K562 (cell line): ENCODE results near the gene LMNA. TPM values are rescaled to one million over a fixed set of nuclear protein-coding genes. Genes with fewer than 3 reads are reported as not detected.

Source experiments
- ATAC-seq: fragments of 200-7000 bp; cut with Tn5 transposase; 3 replicates; pipeline ENCODE4 v1.9.1; 2020; ENCODE audit warnings: moderate library complexity
- BruUV-seq: library from RNA; stranded (reverse); fragments of 400-500 nt; replicated peaks from 2 replicates; lab custom pipeline; 2021; lab: Mats Ljungman, UMichigan
- CTCF ChIA-PET: fragments of 300-600 bp; formaldehyde crosslinking; extraction: SDS; loops from one replicate; lab custom pipeline; 2021; ENCODE audit warnings: low intra/inter-chr PET ratio; lab: Yijun Ruan, JAX
- POLR2A ChIA-PET: fragments of 300-600, 350-650 bp; sonication (Branson Sonifier 250); formaldehyde crosslinking; extraction: SDS; loops from one replicate; lab custom pipeline; 2021; ENCODE audit warnings: antibody characterized with exemption, inconsistent platforms; lab: Yijun Ruan, JAX
- DNase-seq, 4 experiments: peaks; one replicate each; pipeline versions ENCODE4 v3.0.0 to v3.0.0-alpha.2; 2011 to 2018; ENCODE audit warnings: low spot score in 3 of 4, mixed read lengths in 3 of 4; ENCODE audit errors: extremely low read depth in 1 of 4
- FAIRE-seq: peaks from 2 replicates; lab custom pipeline; 2011; peaks lifted over from hg19 to GRCh38; lab: Jason Lieb, UNC
- H2AFZ ChIP-seq: 2 replicates; pipeline ENCODE4 v1.6.0; 2011; ENCODE audit warnings: low read depth, low read length, control low read depth, inconsistent platforms
- H3K27ac ChIP-seq: fragments of 200-600 bp; 3 replicates; pipeline ENCODE4 v1.8.0; 2011; ENCODE audit warnings: low read depth, mild to moderate bottlenecking, control low read depth, inconsistent platforms, low read length, moderate library complexity, mixed read lengths; ENCODE audit errors: extremely low read depth
- H3K27me3 ChIP-seq, 2 experiments: fragments of 300-600 bp in 1 of 2; 2 replicates in 1 of 2; 3 replicates in 1 of 2; pipeline versions ENCODE4 v1.6.0 to v1.8.0; 2011; ENCODE audit warnings: inconsistent platforms in 2 of 2, low read length in 2 of 2, mild to moderate bottlenecking in 1 of 2, mixed read lengths in 1 of 2, moderate library complexity in 1 of 2; ENCODE audit not compliant: control insufficient read depth in 2 of 2, insufficient read depth in 2 of 2
- H3K36me3 ChIP-seq: fragments of 300-600 bp; 3 replicates; pipeline ENCODE4 v1.8.0; 2011; ENCODE audit warnings: mild to moderate bottlenecking, low read length, inconsistent platforms; ENCODE audit not compliant: control insufficient read depth, insufficient read depth
- H3K4me1 ChIP-seq, 2 experiments: fragments of 200-600 bp in 1 of 2; replicated peaks in 1 of 2; 2 replicates in 1 of 2; 3 replicates in 1 of 2; pipeline versions ENCODE4 v1.5.1 to v1.8.0; 2011; ENCODE audit warnings: inconsistent platforms in 2 of 2, low read length in 2 of 2, mild to moderate bottlenecking in 1 of 2, mixed read lengths in 1 of 2, moderate library complexity in 1 of 2; ENCODE audit not compliant: control insufficient read depth in 2 of 2, insufficient read depth in 2 of 2
- H3K4me2 ChIP-seq: 2 replicates; pipeline ENCODE4 v1.6.1; 2011; ENCODE audit warnings: low read length, control low read depth, inconsistent platforms, mixed read lengths; ENCODE audit not compliant: insufficient read depth
- H3K4me3 ChIP-seq: fragments of 200-600 bp; sonication (generic), shearing (Covaris generic); 2 replicates; pipeline ENCODE4 v1.5.1; 2016; ENCODE audit warnings: control low read depth, inconsistent platforms
- H3K79me2 ChIP-seq: fragments of 200-600 bp; 3 replicates; pipeline ENCODE4 v1.8.0; 2011; ENCODE audit warnings: low read length, inconsistent platforms; ENCODE audit not compliant: control insufficient read depth, insufficient read depth
- H3K9ac ChIP-seq, 2 experiments: 2 replicates each; pipeline versions ENCODE4 v1.6.0 to v1.6.1; 2011; ENCODE audit warnings: low read depth in 2 of 2, low read length in 2 of 2, control low read depth in 1 of 2, inconsistent platforms in 1 of 2, mild to moderate bottlenecking in 1 of 2, mixed read lengths in 1 of 2; ENCODE audit not compliant: insufficient read depth in 1 of 2
- H3K9me1 ChIP-seq: one replicate; pipeline ENCODE4 v1.6.0; 2011; ENCODE audit warnings: inconsistent platforms, mild to moderate bottlenecking, low read length, moderate library complexity; ENCODE audit not compliant: control insufficient read depth, insufficient read depth
- H3K9me3 ChIP-seq: replicated peaks from 2 replicates; pipeline ENCODE4 v1.5.1; 2011; ENCODE audit warnings: low read depth, low read length, inconsistent platforms; ENCODE audit not compliant: control insufficient read depth, insufficient read depth
- H4K20me1 ChIP-seq: replicated peaks from 2 replicates; pipeline ENCODE4 v1.6.1; 2011; ENCODE audit warnings: low read length, inconsistent platforms, mixed read lengths; ENCODE audit not compliant: control insufficient read depth, insufficient read depth
- BCL6 ChIP-seq: fragments of 250-450 bp; sonication (Bioruptor Pico); IDR thresholded peaks from 2 replicates; pipeline ENCODE4 v1.4.0; 2020
- CREM ChIP-seq: IDR thresholded peaks from 2 replicates; pipeline ENCODE4 v1.6.1; 2014; ENCODE audit warnings: antibody characterized with exemption, low read depth
- HBP1 ChIP-seq: fragments of 450-650 bp; formaldehyde crosslinking; IDR thresholded peaks from 2 replicates; pipeline ENCODE4 v1.4.0; 2022; ENCODE audit warnings: missing genetic modification characterization
- HDAC2 ChIP-seq: fragments of 450-650 bp; IDR thresholded peaks from 2 replicates; pipeline ENCODE4 v1.6.1; 2016; ENCODE audit warnings: mild to moderate bottlenecking
- PRMT5 ChIP-seq: sonication (generic); formaldehyde crosslinking; IDR thresholded peaks from 2 replicates; pipeline ENCODE4 v1.5.0; 2020; ENCODE audit warnings: missing genetic modification reagents
- PYGO2 ChIP-seq: fragments of 450-650 bp; IDR thresholded peaks from 2 replicates; pipeline ENCODE4 v1.6.1; 2016; ENCODE audit warnings: mild to moderate bottlenecking, missing genetic modification characterization, moderate library complexity, missing compliant biosample characterization
- RFX5 ChIP-seq: IDR thresholded peaks from 2 replicates; pipeline ENCODE4 v1.6.1; 2011; ENCODE audit warnings: low read depth, mild to moderate bottlenecking, improper control_type of control experiment, low read length
- ZBTB8A ChIP-seq: fragments of 450-650 bp; IDR thresholded peaks from 2 replicates; pipeline ENCODE4 v1.6.1; 2018; ENCODE audit warnings: mild to moderate bottlenecking, moderate library complexity; ENCODE audit not compliant: partially characterized antibody
- ZNF740 ChIP-seq, 3 experiments: fragments of 200-800 bp in 1 of 3; sonication (Bioruptor generic) in 1 of 3; sonication (generic) in 1 of 3; formaldehyde crosslinking in 1 of 3; IDR thresholded peaks; 2 replicates each; pipeline versions ENCODE4 v1.6.1 to v1.8.0; 2016 to 2022; ENCODE audit warnings: mild to moderate bottlenecking in 2 of 3, missing compliant biosample characterization in 2 of 3, missing genetic modification characterization in 2 of 3, missing genetic modification reagents in 1 of 3
- ZNF764 ChIP-seq: fragments of 250-450 bp; sonication (Bioruptor Pico); IDR thresholded peaks from 2 replicates; pipeline ENCODE4 v1.4.0; 2020; ENCODE audit warnings: low read depth, mild to moderate bottlenecking, moderate library complexity
- WGBS: fragments of 100-300 bp; shearing (Covaris generic); methylation state at CpG from one replicate; pipeline ENCODE4 v1.1.6; 2016; ENCODE audit warnings: low coverage, mixed read lengths; ENCODE audit not compliant: insufficient coverage; ENCODE audit errors: missing lambda C conversion rate; 5-methylcytosine and 5-hydroxymethylcytosine counted together
- in situ Hi-C: fragments of 300-500 bp; cut with MboI; formaldehyde crosslinking; loops from 4 replicates; pipeline ENCODE4 v1.15.0; 2018; ENCODE audit warnings: inconsistent platforms, mixed read lengths
- intact Hi-C: fragments of 100-400 bp; cut with micrococcal nuclease; formaldehyde crosslinking; loops from 2 replicates; pipeline ENCODE4 v1.14.2; 2022
- polyA plus RNA-seq, 8 experiments: library from polyadenylated mRNA; depleted of rRNA in 4 of 8; stranded (reverse) in 5 of 8; unstranded in 3 of 8; fragments of >200 nt; fragmentation: Nextera tagmentation in 2 of 8; fragmentation: Illumina TruSeq in 1 of 8; extraction: Ambion mirVana in 2 of 8; extraction: Trizol in 1 of 8; gene quantifications; 2 replicates each; pipeline versions ENCODE4 v1.2.1 to v1.2.3, GENCODE V29; 2011 to 2014; ENCODE audit warnings: inconsistent platforms in 1 of 8, missing spikeins in 1 of 8
- total RNA-seq, 7 experiments: library from RNA; depleted of rRNA in 6 of 7; stranded (reverse); fragments of >200 nt in 6 of 7; fragmentation: Illumina TruSeq in 2 of 7; extraction: Trizol in 2 of 7; gene quantifications; 2 replicates each; pipeline versions ENCODE4 v1.2.1 to v1.2.3, GENCODE V29; 2011 to 2021; ENCODE audit warnings: low replicate concordance in 1 of 7

LMNA gene
- total and polyA plus RNA-seq, 9 of the 15 experiments (the other 6 are each of a cell fraction or from before 2014, with no cell fraction given): 1.00 to 347 (median 88.2) TPM

- 0 out of 2 replicates have a peak, but pooled peaks have one; percentile 5 for TF ChIP-seq PYGO2 (tag)
Observed at GRCh38 chr1:156122519-156123355, 8.2 kb downstream of the LMNA start (continued).

GRCh38 chr1:156123356-156124196, 9.1 kb downstream of the LMNA start:
- DNase-seq (peak; percentile 64 to 98 (median 70)), ATAC-seq (peak; percentile 70), FAIRE-seq (peak; percentile 83)
- peaks cover 38% of the 10 kb centered on the region for H4K20me1 ChIP-seq
- peak overlapping the region; percentile 41; the same call in 1 of the 2 replicates for H2AFZ ChIP-seq
- POLR2A ChIA-PET: interaction anchor here (0.6 to 3.8 kb wide), 20 partner anchors 9 to 1903 kb away, joined by 3 to 25 read pairs (median 4); partner anchors contain the start of genes LMNA, PAQR6 and UBAP2L
- H3K4me1 ChIP-seq: peaks cover 86 to 89% of the 10 kb centered on the region in 2 experiments
- intact Hi-C loops (loop anchor here (1.0 to 10.0 kb wide), 2 partner anchors 9 to 189 kb away; partner anchors contain the start of genes KHDC4 and LMNA), in situ Hi-C loops (no loop called here)
- peaks cover 98% of the 10 kb centered on the region for H3K79me2 ChIP-seq
- no TSS peak for BruUV-seq
- WGBS: 22% methylated on average over 14 of the region's 14 CpGs
- H3K4me2 ChIP-seq: peak overlapping the region; percentile 85
- peaks cover 38% of the 10 kb centered on the region; the same call in 2 of the 3 replicates for H3K36me3 ChIP-seq
- peaks cover 10% of the 10 kb centered on the region for H3K9me1 ChIP-seq
- no peaks in the 10 kb centered on the region for H3K27me3 ChIP-seq
- peak overlapping the region; percentile 31; the same call in 1 of the 2 replicates for H3K4me3 ChIP-seq
- CTCF ChIA-PET: interaction anchor here (1.9 kb wide), 1 partner anchor 27 kb away, joined by 4 read pairs; no protein-coding TSS in a partner anchor
- H3K9me3 ChIP-seq: no peaks in the 10 kb centered on the region
- peak overlapping the region; percentile 99 for H3K27ac ChIP-seq
- H3K9ac ChIP-seq: peak overlapping the region; percentile 89 to 96
- TF ChIP-seq RFX5: no peak
- TF ChIP-seq HDAC2: peak; percentile 71; the same call in 1 of the 2 replicates
- no peak for TF ChIP-seq HBP1 (CRISPR knock-in tag)
- no peak for TF ChIP-seq ZNF764
- peak; percentile 53; the same call in 1 of the 2 replicates for TF ChIP-seq CREM
- TF ChIP-seq ZBTB8A: no peak
- TF ChIP-seq PRMT5 (CRISPR knock-in tag): no peak
- TF ChIP-seq ZNF740 (CRISPR knock-in tag; IDR thresholded peaks at IDR 0.05): no peak
- TF ChIP-seq ZNF740 (tag; IDR thresholded peaks at IDR 0.05): no peak
- TF ChIP-seq BCL6: no peak
